ENCODE data around the gene ADAMTS12. TPM values are rescaled to one million over a fixed set of nuclear protein-coding genes. Genes with fewer than 3 reads are reported as not detected.
"Not testable (repeated sequence)": the region's sequence is repeated elsewhere in the genome, so short reads cannot be mapped to it uniquely, and the experiment has no call there.

The ADAMTS12 gene
- total RNA-seq, 1 experiment from 2014 or later: not detected

DNA sequence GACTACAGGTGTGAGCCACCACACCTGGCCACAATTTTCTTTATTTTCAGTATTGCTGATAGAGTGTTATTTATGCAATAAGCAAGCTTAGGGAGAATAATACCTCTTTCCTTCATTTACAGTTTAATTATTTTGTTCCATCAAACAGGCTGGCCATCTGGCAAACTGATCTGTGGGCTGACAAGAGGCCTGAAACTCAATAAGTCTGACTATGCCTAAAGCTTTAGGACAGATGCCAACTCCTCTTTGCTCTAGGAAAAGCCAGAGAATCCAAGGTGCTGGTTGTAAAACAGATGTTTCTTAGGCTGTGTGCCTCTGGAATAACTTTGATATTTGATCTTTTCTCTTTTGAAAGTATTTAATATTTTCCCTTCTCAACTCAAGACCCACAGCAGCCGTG is 352.6 kb downstream of the ADAMTS12 start:
- in situ Hi-C loops (cut with HindIII; ENCODE audit: low pct_unique_long_range_greater_than_20kb, low sequenced_read_pairs): no loop called here
- no peak for DNase-seq (ENCODE audit: low read depth)

DNA sequence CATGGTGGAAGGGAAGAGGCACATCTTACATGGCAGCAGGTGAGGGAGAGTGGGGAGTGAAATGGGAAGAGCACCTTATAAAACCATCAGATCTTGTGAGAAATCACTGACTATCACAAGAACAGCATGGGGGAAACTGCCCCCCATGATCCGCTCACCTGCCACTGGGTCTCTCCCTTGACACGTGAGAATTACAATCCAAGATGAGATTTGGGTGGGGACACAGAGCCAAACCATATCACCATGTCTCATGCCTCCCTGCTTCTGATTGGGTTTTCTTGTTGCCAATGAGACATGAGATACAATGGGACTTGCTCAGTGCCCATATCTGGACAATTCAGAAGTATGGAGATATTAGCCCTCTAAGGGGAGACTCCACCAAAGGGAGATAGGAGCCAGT is 353.6 kb downstream of the ADAMTS12 start:
- in situ Hi-C loops (cut with HindIII; ENCODE audit: low pct_unique_long_range_greater_than_20kb, low sequenced_read_pairs): no loop called here
- DNase-seq (ENCODE audit: low read depth): no peak

DNA sequence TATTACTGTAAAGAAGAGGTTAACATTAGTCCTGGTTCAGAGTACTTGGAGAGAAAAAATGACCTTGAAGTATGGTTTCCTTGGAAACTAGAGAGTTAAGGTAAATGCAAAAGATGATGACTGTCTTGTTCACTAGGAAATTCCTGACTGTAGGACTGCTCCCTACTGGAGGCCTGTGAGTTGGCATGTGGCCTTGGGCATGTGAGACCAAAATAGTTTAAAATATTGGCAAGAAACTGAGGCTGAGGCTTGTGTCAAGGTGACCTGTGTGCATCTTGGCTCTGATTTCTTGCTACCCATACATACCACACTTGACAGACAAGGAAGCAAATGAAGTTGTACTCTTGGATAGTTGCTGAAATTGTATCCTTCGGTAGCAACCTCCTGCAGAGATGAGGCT is 354.6 kb downstream of the ADAMTS12 start:
- in situ Hi-C loops (cut with HindIII; ENCODE audit: low pct_unique_long_range_greater_than_20kb, low sequenced_read_pairs): no loop called here
- no peak for DNase-seq (ENCODE audit: low read depth)

DNA sequence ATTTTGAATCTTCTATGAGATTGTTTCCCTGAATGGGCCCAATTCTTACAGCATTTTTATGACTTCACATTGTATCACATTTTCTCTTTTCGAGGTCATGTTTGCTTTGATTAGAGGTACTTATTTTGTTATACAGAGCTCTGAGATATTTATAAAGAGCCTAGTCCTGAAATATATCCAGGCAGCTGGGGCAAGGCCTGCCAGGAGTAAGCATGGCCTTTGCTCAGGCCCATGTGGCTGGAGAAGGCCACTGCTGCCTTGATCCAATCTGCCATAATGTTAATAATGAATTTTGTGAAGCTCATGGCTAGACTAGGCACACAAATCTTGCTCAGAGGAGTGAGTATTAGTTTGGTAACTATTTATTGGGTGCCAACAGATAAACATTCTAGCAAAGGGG is 355.0 kb downstream of the ADAMTS12 start:
- DNase-seq (ENCODE audit: low read depth): no peak
- in situ Hi-C loops (cut with HindIII; ENCODE audit: low pct_unique_long_range_greater_than_20kb, low sequenced_read_pairs): no loop called here

DNA sequence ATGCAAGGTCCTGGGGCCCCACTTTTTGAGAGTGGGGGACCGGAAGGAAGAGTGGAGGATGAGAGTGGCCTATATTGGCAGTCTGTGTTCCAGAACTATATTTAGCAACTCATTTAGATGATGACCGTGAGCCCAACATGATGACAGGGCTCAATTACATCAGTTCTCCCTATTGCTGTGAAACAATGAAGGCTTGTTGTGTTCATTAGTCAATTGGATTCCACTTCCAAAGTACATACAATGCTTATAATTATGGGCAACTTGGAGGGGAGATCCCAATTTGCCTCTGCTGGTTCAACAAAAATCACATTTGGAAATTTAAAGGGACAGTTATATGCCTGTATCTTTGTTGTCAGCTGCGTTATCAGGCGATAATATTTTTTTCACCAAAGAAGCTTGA is 360.0 kb downstream of the ADAMTS12 start:
- DNase-seq (ENCODE audit: low read depth): no peak
- in situ Hi-C loops (cut with HindIII; ENCODE audit: low pct_unique_long_range_greater_than_20kb, low sequenced_read_pairs): no loop called here

DNA sequence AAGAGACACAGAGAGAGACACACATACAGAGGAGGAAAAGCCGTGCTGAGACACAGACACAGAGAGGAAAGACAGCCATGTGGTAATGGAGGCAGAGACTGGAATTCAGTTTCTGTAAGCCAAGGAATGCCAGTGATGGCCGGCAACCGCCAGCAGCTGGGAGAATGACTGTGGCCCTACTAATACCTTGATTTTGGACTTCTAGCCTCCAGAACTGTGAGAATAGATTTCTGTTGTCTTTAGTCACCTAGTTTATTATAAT is 360.8 kb downstream of the ADAMTS12 start:
- in situ Hi-C loops (cut with HindIII; ENCODE audit: low pct_unique_long_range_greater_than_20kb, low sequenced_read_pairs): no loop called here
- no peak for DNase-seq (ENCODE audit: low read depth)

DNA sequence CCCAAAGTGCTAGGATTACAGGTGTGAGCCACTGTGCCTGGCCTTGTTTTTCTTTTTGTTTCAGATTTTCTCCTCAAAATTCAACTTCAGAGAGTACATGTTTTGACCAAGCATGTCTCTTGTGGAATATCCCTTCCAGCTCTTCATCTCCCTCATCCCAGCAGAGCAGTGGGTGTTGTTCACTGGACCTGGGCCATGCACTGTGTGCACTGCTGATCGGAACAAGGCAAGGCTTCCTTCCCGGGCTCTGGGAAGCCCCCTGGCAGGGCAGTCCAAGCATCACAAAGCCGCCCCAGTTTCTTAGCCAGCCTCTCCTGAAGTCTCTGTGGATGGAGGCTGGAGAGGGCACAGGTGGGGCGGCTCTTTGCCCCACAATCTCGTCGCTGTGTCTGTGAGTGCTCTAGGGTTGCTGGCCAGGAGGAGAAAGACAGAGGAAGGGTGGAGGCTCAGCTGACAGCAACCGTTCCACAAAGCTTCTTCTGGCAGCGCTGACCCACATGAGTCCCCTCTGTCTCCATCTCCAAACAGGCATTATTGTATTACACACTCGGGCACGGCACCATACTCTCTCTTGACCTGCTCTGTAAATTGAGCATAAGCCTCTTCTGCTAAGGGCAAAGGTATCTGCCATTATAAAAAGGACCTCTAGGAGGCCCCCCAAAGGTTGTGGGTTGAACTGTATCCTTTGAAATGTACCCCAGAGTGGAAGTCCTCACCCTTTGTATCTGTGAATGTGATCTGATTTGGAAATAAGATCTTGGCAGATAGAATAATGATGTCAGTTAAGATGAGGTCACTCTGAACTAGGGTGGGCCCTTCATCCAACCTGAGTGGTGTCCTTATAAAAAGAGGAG is 361.4 kb downstream of the ADAMTS12 start:
- no peak for DNase-seq (ENCODE audit: low read depth)
- in situ Hi-C loops (cut with HindIII; ENCODE audit: low pct_unique_long_range_greater_than_20kb, low sequenced_read_pairs): no loop called here

DNA sequence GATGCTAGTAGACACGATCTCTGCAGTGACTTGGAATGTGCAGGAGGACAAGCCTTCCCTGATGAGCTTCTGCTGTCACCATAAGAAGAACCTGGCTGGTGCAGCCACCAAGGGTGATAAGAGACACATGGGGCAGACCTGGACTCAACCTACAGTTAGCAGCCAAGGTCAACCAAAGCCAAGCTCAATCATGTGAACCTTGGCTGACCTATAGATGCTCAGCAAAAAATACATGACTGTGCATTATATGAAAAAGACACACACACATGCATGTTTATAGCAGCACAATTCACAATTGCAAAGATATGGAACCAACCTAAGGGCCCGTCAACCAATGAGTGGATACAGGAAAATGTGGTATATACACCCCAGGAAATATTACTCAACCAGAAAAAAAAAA is 364.1 kb downstream of the ADAMTS12 start:
- DNase-seq (ENCODE audit: low read depth): no peak
- in situ Hi-C loops (cut with HindIII; ENCODE audit: low pct_unique_long_range_greater_than_20kb, low sequenced_read_pairs): no loop called here

DNA sequence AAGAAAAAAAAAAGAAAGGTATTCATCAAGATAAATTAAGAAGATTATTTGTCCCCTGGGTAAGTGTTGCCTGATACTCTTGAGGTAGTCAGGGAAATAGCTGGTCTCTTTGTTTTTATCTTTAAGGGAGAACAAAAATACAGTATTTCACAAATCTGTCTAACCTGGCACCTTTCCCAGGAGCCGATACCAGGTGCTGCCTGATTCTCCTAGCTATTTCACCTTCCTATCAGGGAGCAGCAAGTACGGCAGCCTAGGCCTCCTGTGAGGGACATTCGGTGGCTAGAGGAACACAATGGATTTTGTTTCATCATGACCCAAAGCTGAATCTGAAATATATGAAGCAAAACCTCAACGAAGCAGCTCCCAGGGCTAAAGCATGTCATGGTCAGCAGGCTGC is 365.0 kb downstream of the ADAMTS12 start:
- DNase-seq (ENCODE audit: low read depth): no peak
- in situ Hi-C loops (cut with HindIII; ENCODE audit: low pct_unique_long_range_greater_than_20kb, low sequenced_read_pairs): no loop called here

DNA sequence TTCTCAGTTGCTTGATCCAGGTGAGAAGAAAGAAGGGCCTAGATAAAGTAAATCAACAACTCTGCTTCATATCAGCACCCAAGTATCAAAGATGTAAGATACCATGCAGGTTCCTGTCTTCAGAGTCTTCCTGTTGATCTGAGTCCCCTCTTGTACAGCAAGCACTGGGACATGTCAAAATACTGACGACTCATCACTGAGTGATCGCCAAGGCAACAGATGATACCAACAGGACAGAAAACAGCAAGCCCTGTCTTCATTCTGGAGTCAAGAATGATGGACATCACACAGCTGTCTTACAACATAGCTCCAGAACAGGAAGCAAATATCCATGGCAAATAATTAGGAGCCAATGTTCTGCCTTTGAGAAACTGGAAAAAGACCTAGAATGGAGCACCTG is 367.3 kb downstream of the ADAMTS12 start:
- no peak for DNase-seq (ENCODE audit: low read depth)
- in situ Hi-C loops (cut with HindIII; ENCODE audit: low pct_unique_long_range_greater_than_20kb, low sequenced_read_pairs): no loop called here

DNA sequence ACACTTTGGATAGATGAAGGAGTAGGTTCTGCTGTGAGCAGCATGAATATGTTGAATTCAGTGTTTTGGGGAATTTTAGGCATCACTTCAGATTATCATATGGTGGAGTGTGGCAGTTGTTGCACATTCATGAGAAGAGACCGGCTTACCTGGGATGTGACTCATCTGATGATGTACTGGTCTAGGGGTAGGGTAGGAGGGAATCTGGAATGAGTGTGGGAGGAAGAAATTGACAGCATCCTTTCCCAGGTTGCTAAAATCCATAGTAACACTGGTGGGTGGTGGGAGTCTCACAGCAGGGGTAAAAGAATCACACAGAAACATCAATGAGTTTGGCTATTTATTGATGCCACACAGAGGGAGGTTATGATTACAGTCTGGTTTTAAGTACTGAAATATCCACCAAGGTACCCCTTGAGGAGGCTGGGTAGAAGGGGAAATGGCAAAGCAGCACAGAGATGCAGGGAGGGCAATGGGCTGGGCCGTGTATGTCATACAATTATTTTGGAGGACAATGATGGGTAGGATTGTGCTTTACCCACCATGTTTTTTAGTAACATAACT is 368.5 kb downstream of the ADAMTS12 start:
- no peak for DNase-seq (ENCODE audit: low read depth)
- in situ Hi-C loops (cut with HindIII; ENCODE audit: low pct_unique_long_range_greater_than_20kb, low sequenced_read_pairs): no loop called here

DNA sequence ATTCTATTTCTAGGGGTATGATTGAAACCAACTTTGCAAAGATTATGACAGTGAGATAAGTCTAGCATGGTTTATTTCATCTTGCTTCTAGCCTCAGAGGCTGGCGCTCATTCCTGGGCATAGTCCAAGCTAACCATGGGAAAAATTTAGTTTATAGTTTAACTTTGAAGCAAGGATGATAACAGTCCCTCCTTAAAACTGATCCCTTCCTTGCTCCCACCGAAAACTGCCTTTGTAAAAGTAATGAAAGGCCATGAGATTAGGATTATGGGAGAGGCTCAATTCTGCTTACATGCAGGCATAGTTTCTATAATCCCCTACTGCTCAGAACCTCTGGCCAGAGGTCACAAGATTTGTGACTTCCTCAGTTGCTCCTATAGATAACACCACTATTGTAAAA is 375.4 kb downstream of the ADAMTS12 start:
- in situ Hi-C loops (cut with HindIII; ENCODE audit: low pct_unique_long_range_greater_than_20kb, low sequenced_read_pairs): no loop called here
- DNase-seq (ENCODE audit: low read depth): no peak

DNA sequence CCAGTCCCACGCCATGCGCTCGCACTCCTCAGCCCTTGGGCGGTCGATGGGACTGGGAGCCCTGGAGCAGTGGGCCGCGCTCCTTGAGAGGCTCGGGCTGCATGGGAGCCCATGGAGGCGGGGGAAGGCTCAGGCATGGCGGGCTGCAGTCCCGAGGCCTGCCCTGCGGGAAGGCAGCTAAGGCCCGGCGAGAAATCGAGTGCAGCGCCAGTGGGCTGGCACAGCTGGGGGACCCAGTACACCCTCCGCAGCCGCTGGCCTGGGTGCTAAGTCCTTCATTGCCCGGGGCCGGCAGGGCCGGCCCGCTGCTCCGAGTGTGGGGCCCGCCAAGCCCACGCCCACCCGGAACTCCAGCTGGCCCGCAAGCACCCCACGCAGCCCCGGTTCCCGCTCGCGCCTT is 376.4 kb downstream of the ADAMTS12 start:
- DNase-seq (ENCODE audit: low read depth); in situ Hi-C loops (cut with HindIII; ENCODE audit: low pct_unique_long_range_greater_than_20kb, low sequenced_read_pairs): not testable (repeated sequence)

DNA sequence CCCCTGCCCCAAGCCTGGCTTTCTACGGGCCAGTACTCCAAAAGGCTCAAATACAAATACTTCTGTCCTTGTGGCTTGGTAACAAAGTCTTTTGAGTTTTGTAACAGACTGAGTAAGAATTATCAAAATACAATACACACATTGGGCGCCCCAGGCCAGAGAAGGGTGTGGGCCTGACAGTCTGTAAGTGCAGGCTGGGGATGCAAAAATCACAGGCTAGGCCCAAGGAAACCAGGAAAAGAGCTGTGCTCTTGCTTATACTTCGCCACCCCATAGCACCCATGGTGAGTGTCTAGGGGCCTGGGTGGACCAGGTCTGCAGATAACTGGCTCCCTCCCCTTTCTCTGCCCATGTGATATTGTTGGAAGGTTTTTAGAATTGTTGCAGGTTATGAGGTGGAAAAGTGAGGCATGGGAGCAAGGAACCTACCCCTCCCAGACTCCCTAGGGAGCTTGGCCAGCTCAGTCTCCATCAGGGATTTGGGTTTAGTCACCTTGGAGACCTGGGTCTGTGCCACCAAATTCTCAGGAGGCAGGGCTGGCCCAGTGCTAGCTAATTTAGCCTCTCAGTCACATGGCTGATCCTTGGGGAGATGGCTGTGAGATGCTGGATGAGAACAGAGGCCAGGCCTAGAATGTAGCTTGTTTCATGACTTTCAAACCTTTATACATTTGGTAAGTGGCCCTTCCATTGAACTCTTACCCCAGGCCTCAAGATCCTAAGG is 378.2 kb downstream of the ADAMTS12 start:
- no peak for DNase-seq (ENCODE audit: low read depth)
- in situ Hi-C loops (cut with HindIII; ENCODE audit: low pct_unique_long_range_greater_than_20kb, low sequenced_read_pairs): no loop called here

DNA sequence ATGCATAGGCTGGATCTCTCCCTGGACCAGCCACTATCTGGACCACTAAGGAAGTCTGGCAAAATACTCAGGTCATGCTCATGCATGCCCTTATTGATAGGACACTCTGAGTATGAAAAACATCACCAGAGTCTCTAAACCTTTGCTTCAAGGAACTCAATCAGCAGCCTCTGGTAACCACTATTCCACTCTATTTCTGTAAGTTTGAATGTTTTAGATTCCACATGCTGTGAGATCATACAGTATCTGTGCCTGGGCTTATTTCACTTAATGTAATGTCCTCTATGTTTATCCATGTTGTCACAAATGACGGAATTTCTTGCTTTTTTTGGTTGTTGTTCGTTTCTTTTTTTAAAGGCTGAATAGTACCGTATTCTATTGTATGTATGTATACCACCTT is 382.8 kb downstream of the ADAMTS12 start:
- in situ Hi-C loops (cut with HindIII; ENCODE audit: low pct_unique_long_range_greater_than_20kb, low sequenced_read_pairs): no loop called here
- no peak for DNase-seq (ENCODE audit: low read depth)

DNA sequence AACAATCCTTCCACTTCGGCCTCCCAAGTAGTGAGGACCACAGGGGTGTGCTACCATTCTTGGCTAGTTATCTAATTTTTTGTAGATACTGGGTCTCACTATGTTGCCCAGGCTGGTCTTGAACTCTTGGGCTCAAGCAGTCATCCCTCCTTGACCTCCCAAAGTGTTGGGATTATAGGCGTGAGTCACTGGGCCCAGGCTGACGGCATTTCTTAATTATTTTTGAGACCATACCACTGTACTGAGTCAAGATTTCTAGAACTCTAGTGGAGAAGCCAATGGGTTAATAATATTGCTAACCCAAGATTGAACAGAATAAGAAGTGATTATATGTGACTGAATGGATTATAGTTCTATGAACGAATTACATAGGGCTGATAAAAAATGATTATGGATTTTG is 384.4 kb downstream of the ADAMTS12 start:
- in situ Hi-C loops (cut with HindIII; ENCODE audit: low pct_unique_long_range_greater_than_20kb, low sequenced_read_pairs): no loop called here
- DNase-seq (ENCODE audit: low read depth): no peak

DNA sequence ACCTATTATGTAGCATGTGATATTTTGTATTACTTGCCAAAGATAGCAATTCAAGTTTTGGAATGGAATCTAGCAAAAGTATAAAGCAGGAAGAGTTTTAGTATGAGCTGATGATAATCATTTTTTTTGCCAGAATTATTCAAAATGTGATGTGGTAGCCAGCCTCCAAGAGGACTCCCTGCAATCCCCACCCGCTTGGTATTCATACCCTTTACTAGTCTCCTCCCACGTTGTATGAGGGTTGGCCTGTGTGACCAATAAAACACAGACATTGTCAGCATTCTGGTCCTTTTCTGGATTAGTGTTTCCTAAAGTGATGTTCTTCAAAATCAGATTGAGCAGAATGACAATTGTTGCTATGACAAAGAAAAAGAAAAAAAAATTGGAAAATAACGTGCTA is 387.2 kb downstream of the ADAMTS12 start:
- in situ Hi-C loops (cut with HindIII; ENCODE audit: low pct_unique_long_range_greater_than_20kb, low sequenced_read_pairs): no loop called here
- DNase-seq (ENCODE audit: low read depth): no peak

DNA sequence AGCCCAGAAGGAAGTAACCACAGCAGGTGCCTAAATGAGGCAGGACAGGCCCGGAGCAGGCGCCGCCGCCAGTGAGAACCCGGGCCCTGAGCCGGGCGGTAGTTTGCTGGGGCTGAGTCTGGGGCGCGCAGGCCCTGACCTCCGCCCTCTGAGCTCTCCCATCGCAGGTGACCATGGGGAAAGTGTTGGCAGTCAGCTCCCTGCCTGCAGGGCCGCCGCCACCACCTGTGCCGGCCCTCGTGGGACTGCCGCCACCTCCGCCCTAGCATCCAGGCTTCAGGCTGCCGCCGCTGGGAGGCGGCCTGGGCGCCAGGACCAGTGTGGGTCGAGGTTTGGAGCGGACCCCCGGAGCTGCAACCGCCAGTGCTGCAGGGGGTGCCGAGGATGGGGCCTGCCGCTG is 389.9 kb downstream of the ADAMTS12 start:
- in situ Hi-C loops (cut with HindIII; ENCODE audit: low pct_unique_long_range_greater_than_20kb, low sequenced_read_pairs): no loop called here
- no peak for DNase-seq (ENCODE audit: low read depth)

DNA sequence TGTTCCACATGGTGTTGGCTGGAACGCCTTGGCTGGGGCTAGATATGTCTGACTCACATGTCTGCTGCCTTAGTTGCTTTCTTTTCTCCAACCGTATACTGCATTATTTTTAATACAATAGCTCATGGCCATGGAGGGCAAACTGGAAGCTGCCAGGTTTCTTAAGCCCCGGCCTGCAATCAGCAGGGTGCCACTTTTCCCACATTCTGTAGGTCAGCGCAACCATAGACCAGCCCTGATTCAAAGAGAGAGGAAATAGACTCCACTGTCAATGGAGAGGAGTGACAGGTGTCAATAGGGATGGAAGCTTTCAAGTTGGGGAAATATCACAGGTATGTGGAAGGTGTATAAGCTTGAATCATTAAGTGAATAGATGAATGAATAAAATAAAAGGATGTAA is 390.5 kb downstream of the ADAMTS12 start:
- in situ Hi-C loops (cut with HindIII; ENCODE audit: low pct_unique_long_range_greater_than_20kb, low sequenced_read_pairs): no loop called here
- no peak for DNase-seq (ENCODE audit: low read depth)

DNA sequence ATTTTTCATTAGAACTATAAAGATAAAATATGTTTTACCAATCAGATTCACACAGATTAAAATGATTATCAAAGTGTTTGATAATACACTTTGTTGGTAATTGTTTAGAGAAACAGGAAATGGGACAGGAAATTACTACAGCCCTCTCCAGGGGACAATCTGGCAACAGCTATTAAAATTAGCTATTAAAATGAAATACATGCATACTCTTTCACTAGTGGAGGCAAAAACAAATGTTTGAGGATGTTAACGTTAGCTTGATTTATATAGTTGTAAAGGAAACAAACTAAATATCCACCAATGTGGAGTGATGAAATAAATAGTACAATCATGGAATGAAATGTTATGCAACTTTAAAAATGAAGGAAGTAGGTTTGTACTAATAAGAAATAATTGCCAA is 397.3 kb downstream of the ADAMTS12 start:
- DNase-seq (ENCODE audit: low read depth): no peak
- in situ Hi-C loops (cut with HindIII; ENCODE audit: low pct_unique_long_range_greater_than_20kb, low sequenced_read_pairs): no loop called here
